ENCODE measurements around the gene OR10J1. TPM values are rescaled to one million over a fixed set of nuclear protein-coding genes. Genes with fewer than 3 reads are reported as not detected.
"Not testable (repeated sequence)": the region's sequence is repeated elsewhere in the genome, so short reads cannot be mapped to it uniquely, and the experiment has no call there.

The OR10J1 gene, protein sequence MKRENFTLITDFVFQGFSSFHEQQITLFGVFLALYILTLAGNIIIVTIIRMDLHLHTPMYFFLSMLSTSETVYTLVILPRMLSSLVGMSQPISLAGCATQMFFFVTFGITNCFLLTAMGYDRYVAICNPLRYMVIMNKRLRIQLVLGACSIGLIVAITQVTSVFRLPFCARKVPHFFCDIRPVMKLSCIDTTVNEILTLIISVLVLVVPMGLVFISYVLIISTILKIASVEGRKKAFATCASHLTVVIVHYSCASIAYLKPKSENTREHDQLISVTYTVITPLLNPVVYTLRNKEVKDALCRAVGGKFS
- polyA plus RNA-seq (ENCODE audit: insufficient read length in 3 of 3) = under 1 TPM in 2 of 3 donors, not detected in 1; 0.04 to 0.08 TPM
- long read RNA-seq, donor 1 = 0 reads
- long read RNA-seq, donor 2 = 0 reads
- long read RNA-seq, donor 3, partial matches to known transcripts = 0 of 1 reads
- long read RNA-seq, donor 3, other reads (novel, unspliced or antisense) = 0 of 1 reads
- long read RNA-seq, donor 4 = 0 reads
- long read RNA-seq, donor 5 = 0 reads
- long read RNA-seq, donor 6 = 0 reads
- long read RNA-seq, donor 7 = 0 reads
- long read RNA-seq, donor 8 = 0 reads
- long read RNA-seq, donor 9 = 0 reads
- long read RNA-seq, donor 10 = 0 reads
- long read RNA-seq, donor 11 = 0 reads
- long read RNA-seq, donor 12 = 0 reads
- long read RNA-seq, donor 13 = 0 reads
- long read RNA-seq, donor 14 = 0 reads
- long read RNA-seq, donor 15 = 0 reads
- long read RNA-seq, donor 16 = 0 reads

DNA sequence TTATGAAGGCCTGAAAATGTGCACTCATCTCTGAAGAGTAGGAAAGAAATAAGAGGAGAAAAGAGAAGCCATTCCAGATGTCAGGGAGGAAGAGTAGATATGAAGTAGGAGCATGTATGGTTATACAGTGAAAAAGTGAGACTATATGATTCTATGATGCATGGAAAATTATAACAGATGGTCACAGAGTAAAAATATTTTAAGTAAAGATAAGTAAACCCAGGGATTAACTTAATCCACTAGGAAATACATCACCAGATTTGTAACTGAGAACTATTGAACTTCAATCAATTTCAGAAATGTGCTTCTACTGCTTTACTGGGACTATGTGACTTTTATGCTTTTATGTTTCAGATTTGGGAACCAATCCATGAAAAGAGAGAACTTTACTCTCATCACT, at the start of gene OR10J1:
Gene OR10J1, plus strand, starts transcription at position 301 of the 400 bp plus-strand sequence. Its CDS starts 70 bp downstream, at position 371.
- no peak for DNase-seq (ENCODE audit: extremely low read depth in 1 of 11, low read depth in 9 of 11, low spot score in 4 of 11)

DNA sequence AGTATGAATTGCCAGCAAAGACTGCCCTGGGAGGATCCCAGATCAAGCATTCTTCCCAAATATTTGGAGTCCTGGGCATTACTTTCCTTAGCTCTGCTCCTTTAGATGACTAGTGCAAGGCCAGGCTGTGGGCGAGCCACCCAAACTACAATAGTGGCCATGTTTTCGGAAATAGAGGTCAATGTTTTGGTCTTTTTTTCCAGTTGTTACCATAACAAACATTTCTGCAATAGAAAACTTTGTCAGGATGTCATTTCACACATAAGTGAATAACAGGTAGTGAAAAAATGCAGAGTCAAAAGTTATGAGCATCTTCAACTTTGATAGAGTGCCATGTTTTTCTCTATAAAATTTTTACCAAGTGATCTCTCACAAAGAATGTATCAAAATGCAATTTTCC, 32.7 kb upstream of the OR10J1 start:
- no peak for DNase-seq (ENCODE audit: extremely low read depth in 1 of 11, low read depth in 9 of 11, low spot score in 4 of 11)

DNA sequence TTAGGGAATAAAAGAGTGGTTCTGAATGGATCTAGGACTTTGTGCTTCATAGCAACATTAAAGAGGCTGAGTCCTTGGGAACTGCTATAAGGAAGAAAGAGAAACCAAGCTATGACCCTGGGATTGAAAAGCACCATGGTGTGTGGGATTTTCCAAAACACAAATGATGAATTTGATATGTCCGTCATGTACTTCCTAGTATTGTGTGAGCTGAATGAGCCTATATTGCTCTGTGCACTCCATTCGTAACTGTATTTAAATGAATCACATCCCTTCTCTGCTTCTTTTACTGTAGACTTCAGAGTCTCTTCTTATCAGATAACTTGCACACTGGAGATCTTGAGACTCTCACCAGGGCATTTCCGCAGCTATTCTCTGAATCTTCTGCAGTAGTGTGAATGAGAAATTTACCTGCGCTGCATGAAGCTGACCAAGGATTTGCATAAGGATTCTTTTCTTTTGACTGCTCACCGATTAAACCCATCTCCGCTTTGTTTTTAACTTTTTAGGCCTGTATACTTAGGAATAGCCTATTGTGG, 30.6 kb upstream of the OR10J1 start:
- DNase-seq (ENCODE audit: extremely low read depth in 1 of 11, low read depth in 9 of 11, low spot score in 4 of 11) = peak in 3 of 11 donors; percentile 1 to 5 (median 2)

DNA sequence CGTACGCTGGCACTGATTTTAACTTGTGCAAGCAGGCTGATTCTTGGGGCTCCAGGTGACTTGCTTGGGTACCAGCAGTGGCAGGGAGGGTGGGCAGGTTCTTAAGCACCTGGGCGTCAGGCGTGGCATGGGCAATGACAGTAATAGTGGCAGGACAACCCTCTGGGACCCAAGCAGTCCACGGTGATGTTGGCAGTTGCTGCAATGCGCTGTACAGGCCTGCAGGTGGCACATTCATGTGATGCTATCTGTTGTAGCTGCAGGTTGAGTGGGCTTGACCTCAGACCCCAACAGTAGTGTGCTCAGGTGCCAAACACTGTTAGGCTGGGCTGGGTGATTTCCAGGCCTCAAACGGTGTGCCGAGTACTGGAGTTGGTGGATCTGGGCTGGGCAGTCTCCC, 17.7 kb upstream of the OR10J1 start:
- no peak for DNase-seq (ENCODE audit: extremely low read depth in 1 of 11, low read depth in 9 of 11, low spot score in 4 of 11)

DNA sequence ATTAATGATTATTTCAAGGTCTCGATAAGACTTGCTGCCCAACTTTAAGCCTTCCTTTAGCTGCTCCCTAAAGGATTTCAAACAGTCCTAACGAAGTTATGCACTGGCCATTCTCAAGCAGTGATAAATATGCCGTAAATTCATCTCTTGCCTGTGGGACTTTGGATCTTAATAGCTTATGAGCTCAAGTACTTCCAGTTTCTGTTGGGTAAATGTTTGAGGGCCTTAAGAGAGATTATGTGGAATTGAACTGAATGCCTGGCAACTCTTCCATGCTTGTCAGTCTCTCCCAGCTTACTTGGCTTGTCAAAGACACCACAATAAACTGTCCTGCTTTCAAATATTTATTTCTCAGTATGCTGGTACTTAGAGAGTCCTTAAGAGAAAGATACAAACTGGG, 11.0 kb upstream of the OR10J1 start:
- DNase-seq (ENCODE audit: extremely low read depth in 1 of 11, low read depth in 9 of 11, low spot score in 4 of 11) = no peak

DNA sequence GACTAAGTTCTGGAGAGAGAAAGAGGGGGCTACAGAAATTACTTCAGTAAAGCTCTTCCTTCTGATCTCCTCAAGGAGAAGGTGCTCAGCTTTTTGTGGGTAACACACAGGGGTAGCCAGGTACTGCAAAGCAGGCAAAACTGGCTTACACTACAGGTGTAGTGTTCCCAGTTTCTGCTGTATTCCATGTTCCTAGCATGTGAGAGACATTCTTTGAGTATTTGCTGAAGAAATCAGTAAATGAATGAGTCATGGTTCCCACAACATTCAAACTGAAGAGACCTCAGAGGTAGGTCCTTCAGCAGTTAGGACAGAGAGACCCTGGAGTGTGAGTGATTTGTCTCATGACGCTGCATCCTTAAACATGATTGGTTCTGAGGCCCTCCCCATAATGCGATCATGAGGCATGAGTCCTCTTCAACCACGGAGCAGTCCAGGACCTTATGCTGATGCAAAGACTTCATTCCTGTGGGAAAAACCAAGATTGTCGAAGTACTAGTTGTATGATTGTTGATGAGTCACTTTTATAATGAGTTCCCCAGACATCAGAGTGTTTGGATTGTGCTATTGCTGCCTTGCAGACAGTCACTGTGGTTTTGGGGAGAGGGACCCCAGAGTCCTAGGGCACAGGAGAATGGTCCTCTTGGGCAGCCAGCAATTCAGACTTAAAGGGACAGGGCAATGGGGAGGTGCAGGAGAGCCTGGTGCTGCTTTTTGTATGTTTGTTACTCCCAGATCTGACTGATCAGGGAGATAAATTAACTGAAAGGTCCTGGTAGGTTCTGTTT, 10.3 kb upstream of the OR10J1 start:
- no peak for DNase-seq (ENCODE audit: extremely low read depth in 1 of 11, low read depth in 9 of 11, low spot score in 4 of 11)

DNA sequence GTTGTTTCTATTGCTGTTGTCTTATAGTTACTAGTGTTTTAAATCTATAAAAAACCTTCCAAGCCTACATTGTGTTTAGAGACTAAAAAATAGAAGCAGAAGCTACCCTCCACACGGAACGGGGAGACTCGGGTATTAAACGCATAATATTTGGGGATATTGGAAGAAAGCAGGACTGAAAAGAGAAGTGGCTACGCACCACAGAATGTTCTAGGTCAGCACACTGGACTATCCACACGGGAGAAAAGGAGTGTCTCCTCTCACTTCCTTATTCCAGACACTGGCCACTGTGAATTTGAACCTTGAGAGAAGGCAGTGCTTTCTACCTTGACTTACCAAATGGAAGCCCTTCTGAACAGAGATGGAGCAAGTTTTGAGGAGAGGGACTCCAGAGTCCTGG, 8.5 kb upstream of the OR10J1 start:
- no peak for DNase-seq (ENCODE audit: extremely low read depth in 1 of 11, low read depth in 9 of 11, low spot score in 4 of 11)

DNA sequence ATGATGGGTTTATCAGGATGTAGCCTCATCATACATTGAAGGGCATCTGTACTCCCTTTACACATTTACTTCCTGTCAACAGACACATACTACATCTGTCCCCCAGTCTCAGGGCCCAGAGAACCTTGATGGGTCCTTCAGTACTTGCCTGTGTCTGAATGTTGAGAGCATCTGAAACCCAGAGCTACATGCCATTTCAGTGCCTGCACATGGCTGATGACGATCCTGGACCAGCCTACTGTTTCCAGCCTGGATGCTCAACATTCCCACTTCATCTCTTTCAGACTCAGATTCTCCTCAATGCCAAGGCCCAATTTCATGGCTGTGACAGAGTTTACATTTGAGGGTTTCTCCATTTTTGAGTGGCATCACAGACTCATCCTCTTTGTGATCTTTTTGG, 7.6 kb upstream of the OR10J1 start, which contains the start of gene OR10J4:
Gene OR10J4, plus strand, starts transcription at position 301 of the 400 bp plus-strand sequence.
- no peak for DNase-seq (ENCODE audit: extremely low read depth in 1 of 11, low read depth in 9 of 11, low spot score in 4 of 11)

DNA sequence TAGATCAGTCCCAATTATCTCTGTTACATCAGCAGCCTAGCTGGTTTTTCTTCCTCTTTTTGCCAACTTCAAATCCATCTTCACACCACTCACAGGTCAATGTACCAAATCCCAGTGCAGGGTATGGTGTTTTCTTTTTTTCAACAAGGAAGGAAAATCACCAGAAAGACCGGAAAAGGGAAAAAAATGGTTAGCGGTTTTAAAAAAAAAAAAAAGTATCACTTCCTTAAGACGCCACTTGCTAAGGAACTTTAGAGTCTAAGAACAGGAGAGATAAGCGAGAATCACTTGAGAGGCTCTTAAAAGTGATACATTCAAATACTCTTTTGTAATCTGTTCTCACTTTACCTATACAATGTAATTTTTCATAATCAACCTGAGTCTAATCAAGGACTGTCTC, 3.1 kb upstream of the OR10J1 start:
- DNase-seq (ENCODE audit: extremely low read depth in 1 of 11, low read depth in 9 of 11, low spot score in 4 of 11) = no peak

DNA sequence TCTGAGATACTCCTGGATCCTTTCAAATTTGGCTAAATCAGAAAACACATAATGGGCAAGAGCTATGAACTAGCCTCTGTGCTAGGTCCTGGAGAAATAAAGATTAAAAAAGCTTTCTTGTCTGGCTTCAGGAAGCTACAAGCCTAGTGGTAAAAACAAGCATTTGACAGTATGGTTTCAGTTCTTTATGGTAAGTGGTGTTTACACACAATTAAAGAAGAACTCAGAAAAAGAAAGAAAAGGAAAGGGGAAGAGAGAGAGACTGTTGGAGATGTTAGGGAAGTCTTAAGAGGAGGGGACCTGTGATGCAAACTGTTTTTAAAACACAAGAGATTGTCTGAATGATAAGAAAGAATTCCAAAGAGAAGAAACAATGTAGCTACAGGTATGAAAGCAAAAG, 1.8 kb downstream of the OR10J1 start:
- no peak for DNase-seq (ENCODE audit: extremely low read depth in 1 of 11, low read depth in 9 of 11, low spot score in 4 of 11)

DNA sequence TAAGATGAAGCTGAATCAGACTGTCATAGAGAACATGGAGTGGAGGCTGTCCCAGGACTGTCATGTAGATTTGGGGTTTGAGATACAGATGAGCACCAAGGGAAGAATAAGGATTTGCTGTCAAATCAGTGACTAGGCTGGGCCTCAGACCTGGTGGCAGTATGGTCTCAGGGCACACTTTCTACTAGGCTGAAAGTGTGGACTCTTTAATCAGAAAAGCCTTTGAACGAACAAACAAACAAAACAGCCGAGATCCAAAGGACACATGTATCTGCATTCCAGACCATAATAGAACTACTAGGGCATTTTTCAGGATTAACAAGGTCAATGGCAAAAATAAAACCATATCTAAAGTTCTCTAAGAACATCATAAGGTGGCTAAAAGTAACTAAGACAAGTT, 2.9 kb downstream of the OR10J1 start:
- no peak for DNase-seq (ENCODE audit: extremely low read depth in 1 of 11, low read depth in 9 of 11, low spot score in 4 of 11)

DNA sequence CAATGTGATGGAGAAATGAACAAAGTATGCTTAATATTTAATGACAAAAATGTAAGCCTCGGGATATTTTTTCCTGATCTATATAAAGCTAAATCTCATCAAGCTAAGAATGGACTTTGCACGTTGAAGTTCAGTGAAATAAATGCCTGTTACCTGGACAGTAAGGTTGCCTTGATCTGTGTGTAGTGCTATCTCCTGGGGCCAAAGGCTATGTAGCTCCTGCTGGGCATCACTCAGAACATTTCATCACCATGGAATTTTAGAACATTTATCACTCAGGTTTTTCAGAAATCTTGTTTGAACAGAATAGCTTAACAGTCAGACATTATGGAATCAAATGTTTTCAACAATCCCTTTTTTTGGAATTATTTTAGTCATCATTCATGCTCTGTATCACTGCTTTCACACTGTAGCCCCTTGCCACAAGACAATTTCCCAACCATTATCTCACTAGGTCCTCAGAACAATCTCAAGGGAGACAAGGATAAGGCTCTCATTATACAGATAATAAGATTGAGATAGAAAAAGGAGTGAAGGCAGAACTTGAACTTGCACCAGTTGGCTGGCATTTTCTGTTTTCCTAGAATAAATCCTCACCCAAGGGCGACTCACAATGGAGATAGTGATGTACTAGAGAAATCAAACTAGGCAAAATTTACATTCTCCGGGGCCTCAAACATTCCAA, 3.7 kb downstream of the OR10J1 start:
- no peak for DNase-seq (ENCODE audit: extremely low read depth in 1 of 11, low read depth in 9 of 11, low spot score in 4 of 11)

DNA sequence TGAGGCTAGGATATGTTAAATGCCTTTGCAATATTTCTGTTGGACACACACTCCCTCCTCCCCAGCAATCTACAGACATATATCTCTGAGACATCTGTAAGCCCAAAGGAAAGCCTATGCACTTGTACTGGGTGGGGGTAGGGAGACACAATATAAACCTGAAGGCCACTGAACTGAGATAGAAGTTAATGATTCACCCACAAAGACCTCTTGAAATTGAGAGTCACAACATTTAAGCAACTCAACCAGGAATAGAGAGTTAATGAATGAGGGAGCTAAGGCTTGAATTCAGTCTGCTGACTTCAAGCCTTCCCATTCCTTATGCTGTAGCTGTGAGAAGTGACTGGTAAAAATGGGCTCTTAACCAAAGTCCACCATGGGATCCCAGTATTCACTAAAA, 5.0 kb downstream of the OR10J1 start:
- peak in 10 of 11 donors; percentile 2 to 52 (median 14) for DNase-seq (ENCODE audit: extremely low read depth in 1 of 11, low read depth in 9 of 11, low spot score in 4 of 11)

DNA sequence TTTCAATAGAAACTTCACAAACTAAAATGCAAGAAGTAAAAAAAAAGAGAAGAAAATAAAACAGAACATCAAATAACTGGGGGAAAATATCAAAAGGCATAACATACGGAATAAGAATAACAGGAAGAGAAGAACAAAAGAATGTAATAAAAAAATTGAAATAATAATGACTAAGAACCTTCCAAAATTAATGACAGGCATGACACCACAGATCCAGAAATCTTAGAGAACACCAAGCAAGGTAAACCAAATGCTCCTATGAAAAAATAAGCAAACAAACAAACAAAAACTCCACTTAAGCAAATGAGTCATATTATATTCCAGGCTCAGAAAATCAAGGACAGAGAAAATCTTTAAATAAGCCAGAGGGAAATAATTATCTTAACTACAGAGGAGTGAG, 8.7 kb downstream of the OR10J1 start:
- no peak for DNase-seq (ENCODE audit: extremely low read depth in 1 of 11, low read depth in 9 of 11, low spot score in 4 of 11)

DNA sequence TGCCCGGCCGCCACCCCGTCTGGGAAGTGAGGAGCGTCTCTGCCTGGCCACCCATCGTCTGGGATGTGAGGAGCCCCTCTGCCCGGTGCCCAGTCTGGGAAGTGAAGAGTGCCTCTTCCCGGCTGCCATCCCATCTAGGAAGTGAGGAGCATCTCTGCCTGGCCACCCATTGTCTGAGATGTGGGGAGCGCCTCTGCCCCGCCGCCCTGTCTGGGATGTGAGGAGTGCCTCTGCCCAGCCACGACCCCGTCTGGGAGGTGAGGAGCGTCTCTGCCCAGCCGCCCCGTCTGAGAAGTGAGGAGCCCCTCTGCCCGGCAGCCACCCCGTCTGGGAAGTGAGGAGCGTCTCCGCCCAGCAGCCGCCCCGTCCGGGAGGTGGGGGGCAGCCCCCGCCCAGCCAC, 10.1 kb downstream of the OR10J1 start:
- not testable (repeated sequence) for DNase-seq (ENCODE audit: extremely low read depth in 1 of 11, low read depth in 9 of 11, low spot score in 4 of 11)

DNA sequence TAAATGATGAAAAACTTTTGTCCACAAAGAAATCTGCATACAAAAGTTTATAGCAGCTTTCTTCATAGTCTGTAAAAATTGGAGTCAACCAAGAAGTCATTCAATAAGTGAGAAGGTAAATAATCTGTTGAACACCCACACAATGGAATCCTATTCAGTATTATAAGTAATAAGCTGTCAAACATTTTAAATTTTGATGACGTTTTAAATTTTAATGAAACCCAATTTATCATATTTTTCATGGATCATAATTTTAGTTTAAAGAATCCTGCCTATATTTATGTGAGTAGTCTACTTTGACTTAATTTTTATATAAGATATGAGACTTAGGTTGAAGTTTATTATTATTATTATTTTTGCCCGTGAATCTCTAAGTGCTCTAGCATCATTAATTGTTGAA, 20.0 kb downstream of the OR10J1 start:
- DNase-seq (ENCODE audit: extremely low read depth in 1 of 11, low read depth in 9 of 11, low spot score in 4 of 11) = no peak

DNA sequence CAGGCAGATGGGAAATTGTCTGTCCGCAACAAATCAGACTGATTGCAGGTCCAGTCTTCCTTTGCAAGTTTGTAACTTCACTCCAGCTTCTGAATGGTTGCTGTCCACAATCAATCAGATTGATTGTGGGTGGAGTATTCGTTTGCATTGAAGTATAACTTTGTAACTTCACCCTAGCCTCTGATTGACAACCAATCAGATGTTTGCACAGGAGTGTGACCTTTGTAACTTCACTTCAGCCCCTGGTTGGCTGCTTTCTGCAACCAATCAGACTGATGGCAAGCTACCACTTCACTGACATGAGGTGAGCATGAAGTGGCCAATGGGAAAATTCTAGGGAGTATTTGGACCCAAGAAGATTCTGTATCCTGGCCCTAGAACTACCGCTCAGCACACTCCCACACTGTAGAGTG, 25.7 kb downstream of the OR10J1 start:
- no peak for DNase-seq (ENCODE audit: extremely low read depth in 1 of 11, low read depth in 9 of 11, low spot score in 4 of 11)

DNA sequence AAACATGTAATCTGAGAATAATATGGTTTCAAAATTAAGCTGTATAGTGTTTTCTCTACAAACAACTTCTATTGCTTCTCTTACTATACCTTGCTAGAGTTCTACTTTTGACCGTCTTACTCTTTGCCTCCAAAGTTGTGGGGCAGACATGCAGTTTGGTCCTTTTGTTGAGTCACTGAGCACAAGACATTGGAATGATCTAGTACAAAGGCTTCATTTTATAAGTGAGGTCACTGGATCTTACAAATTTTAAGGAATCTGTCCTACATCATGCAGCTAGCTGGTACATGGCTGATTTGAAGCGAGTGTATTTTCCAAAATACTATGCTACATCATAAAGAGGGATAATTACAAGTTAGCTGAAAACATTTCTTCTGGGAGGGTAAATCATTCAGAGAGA, 28.8 kb downstream of the OR10J1 start:
- DNase-seq (ENCODE audit: extremely low read depth in 1 of 11, low read depth in 9 of 11, low spot score in 4 of 11) = no peak
